K562 (cell line): Measurements from ENCODE around the gene UQCR11. TPM values are rescaled to one million over a fixed set of nuclear protein-coding genes. Genes with fewer than 3 reads are reported as not detected.

Experiments
- CC2D1A ChIP-seq: fragments of 450-650 bp; IDR thresholded peaks from 2 replicates; pipeline ENCODE4 v1.6.1; 2017; ENCODE audit warnings: mild to moderate bottlenecking
- CHD7 ChIP-seq: fragments of 200-600 bp; sonication (generic); IDR thresholded peaks from one replicate; pipeline ENCODE4 v1.6.1; 2012; ENCODE audit warnings: mild to moderate bottlenecking, low read depth, low read length, inconsistent platforms
- COPS2 ChIP-seq: fragments of 450-650 bp; conservative IDR thresholded peaks from 2 replicates; pipeline ENCODE4 v1.6.1; 2016; ENCODE audit warnings: mild to moderate bottlenecking, moderate library complexity
- EGR1 ChIP-seq: fragments of 450-650 bp; conservative IDR thresholded peaks from 2 replicates; pipeline ENCODE4 v1.6.1; 2017; ENCODE audit warnings: mild to moderate bottlenecking
- HLTF ChIP-seq: fragments of 450-650 bp; IDR thresholded peaks from 2 replicates; pipeline ENCODE4 v1.6.1; 2016
- HMGN3 ChIP-seq: IDR thresholded peaks from 2 replicates; pipeline ENCODE4 v1.6.1; 2011; ENCODE audit warnings: borderline replicate concordance, low read depth, mild to moderate bottlenecking, mixed read lengths, low read length; ENCODE audit not compliant: insufficient read length; ENCODE audit errors: extremely low read depth
- HNRNPH1 ChIP-seq: fragments of 200-400 bp; formaldehyde crosslinking; optimal IDR thresholded peaks from 2 replicates; pipeline ENCODE3; 2017; ENCODE audit warnings: low read depth, mild to moderate bottlenecking, low read length, moderate library complexity
- MYC ChIP-seq, 2 experiments: fragments of 250-450 bp in 1 of 2; sonication (Bioruptor Pico) in 1 of 2; IDR thresholded peaks; 2 replicates each; pipeline versions ENCODE4 v1.5.1 to v1.6.1; 2012 to 2021; ENCODE audit warnings: low read depth in 2 of 2, borderline replicate concordance in 1 of 2, improper control_type of control experiment in 1 of 2, low read length in 1 of 2, mild to moderate bottlenecking in 1 of 2, moderate library complexity in 1 of 2
- MYNN ChIP-seq, 2 experiments: sonication (generic); formaldehyde crosslinking in 1 of 2; IDR thresholded peaks; 2 replicates each; pipeline versions ENCODE4 v1.5.0 to v1.6.1; 2016 to 2020; ENCODE audit warnings: antibody characterized with exemption in 1 of 2, missing genetic modification reagents in 1 of 2
- NR2C1 ChIP-seq, 2 experiments: fragments of 450-650 bp; IDR thresholded peaks; 2 replicates each; pipeline ENCODE4 v1.6.1; 2017; ENCODE audit warnings: mild to moderate bottlenecking in 2 of 2, antibody characterized with exemption in 1 of 2, inconsistent platforms in 1 of 2, missing compliant biosample characterization in 1 of 2, missing genetic modification characterization in 1 of 2
- POLR2AphosphoS5 ChIP-seq: IDR thresholded peaks from 2 replicates; pipeline ENCODE4 v1.6.1; 2011; ENCODE audit warnings: mild to moderate bottlenecking, low read depth, low read length, moderate library complexity; ENCODE audit not compliant: control insufficient read depth, insufficient read depth
- PPARD ChIP-seq: fragments of 250-450 bp; sonication (Bioruptor Pico); IDR thresholded peaks from 2 replicates; pipeline ENCODE4 v1.8.0; 2022; ENCODE audit warnings: inconsistent platforms, mild to moderate bottlenecking, moderate library complexity
- RBBP5 ChIP-seq: fragments of 200-600 bp; sonication (generic); IDR thresholded peaks from 2 replicates; pipeline ENCODE4 v1.6.1; 2012; ENCODE audit warnings: borderline replicate concordance, mild to moderate bottlenecking, low read length, control low read depth, inconsistent platforms; ENCODE audit not compliant: insufficient read depth, poor library complexity, severe bottlenecking
- SMAD1 ChIP-seq: fragments of 150-350 bp; IDR thresholded peaks from 2 replicates; pipeline ENCODE4 v1.6.1; 2014; ENCODE audit warnings: low read length, low read depth; ENCODE audit not compliant: partially characterized antibody
- TCF7L2 ChIP-seq: fragments of 150-350 bp; IDR thresholded peaks from 2 replicates; pipeline ENCODE4 v1.6.1; 2016; ENCODE audit warnings: low read depth, mild to moderate bottlenecking, low read length, moderate library complexity
- ZNF780A ChIP-seq: fragments of 250-450 bp; sonication (Bioruptor Pico); IDR thresholded peaks from 2 replicates; pipeline ENCODE4 v1.5.0; 2021; ENCODE audit warnings: mild to moderate bottlenecking
- polyA plus RNA-seq, 8 experiments: library from polyadenylated mRNA; depleted of rRNA in 4 of 8; stranded (reverse) in 5 of 8; unstranded in 3 of 8; fragments of >200 nt; fragmentation: Nextera tagmentation in 2 of 8; fragmentation: Illumina TruSeq in 1 of 8; extraction: Ambion mirVana in 2 of 8; extraction: Trizol in 1 of 8; gene quantifications; 2 replicates each; pipeline versions ENCODE4 v1.2.1 to v1.2.3, GENCODE V29; 2011 to 2014; ENCODE audit warnings: inconsistent platforms in 1 of 8, missing spikeins in 1 of 8
- total RNA-seq, 7 experiments: library from RNA; depleted of rRNA in 6 of 7; stranded (reverse); fragments of >200 nt in 6 of 7; fragmentation: Illumina TruSeq in 2 of 7; extraction: Trizol in 2 of 7; gene quantifications; 2 replicates each; pipeline versions ENCODE4 v1.2.1 to v1.2.3, GENCODE V29; 2011 to 2021; ENCODE audit warnings: low replicate concordance in 1 of 7

The UQCR11 gene
- total and polyA plus RNA-seq, 9 of the 15 experiments (the other 6 are each of a cell fraction or from before 2014, with no cell fraction given): 57.6 to 394 (median 259) TPM

DNA sequence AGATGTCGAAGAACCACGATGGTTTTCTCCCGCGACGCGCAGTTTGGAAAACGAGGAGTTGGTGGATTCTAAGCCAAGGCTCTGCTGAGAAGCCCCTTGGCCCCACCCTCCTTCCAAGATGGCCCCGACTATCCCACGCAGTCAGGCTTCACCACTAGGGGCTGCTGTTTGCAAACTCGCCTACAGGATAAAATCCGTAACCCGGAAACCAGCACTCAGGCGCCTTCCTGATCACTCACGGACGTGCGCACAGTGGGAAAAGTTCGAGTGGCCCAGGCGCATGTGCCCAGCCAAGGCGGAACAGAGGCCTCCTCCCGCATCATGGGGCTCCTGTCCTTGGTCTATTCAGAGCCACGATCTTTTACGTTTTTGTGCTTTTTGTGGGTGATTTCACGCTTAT lies 19.2 kb upstream of the UQCR11 start (continued):
- TF ChIP-seq MYC (IDR thresholded peaks at IDR 0.05; ENCODE audit: low read depth, low read length): peak; percentile 67
- TF ChIP-seq MYC (CRISPR knock-in tag; IDR thresholded peaks at IDR 0.05; ENCODE audit: borderline replicate concordance, low read depth): no peak
- TF ChIP-seq MYNN (IDR thresholded peaks at IDR 0.05): 0 out of 2 replicates have a peak, but pooled peaks have one; percentile 17
- TF ChIP-seq MYNN (CRISPR knock-in tag; IDR thresholded peaks at IDR 0.05): no peak
- no peak for TF ChIP-seq HLTF
- peak; percentile 47; the same call in 1 of the 2 replicates for TF ChIP-seq CC2D1A
- TF ChIP-seq EGR1: peak; percentile 45; the same call in 1 of the 2 replicates
- no peak for TF ChIP-seq RBBP5
- TF ChIP-seq COPS2: no peak
- no peak for TF ChIP-seq HMGN3
- peak; percentile 43; the same call in 1 of the 2 replicates for TF ChIP-seq POLR2AphosphoS5
- no peak for TF ChIP-seq CHD7
- no peak for TF ChIP-seq NR2C1 (IDR thresholded peaks at IDR 0.05)
- no peak for TF ChIP-seq NR2C1 (tag; IDR thresholded peaks at IDR 0.05)
- no peak for TF ChIP-seq PPARD
- no peak for TF ChIP-seq TCF7L2
- TF ChIP-seq ZNF780A: no peak
- no peak for TF ChIP-seq HNRNPH1
- TF ChIP-seq SMAD1: no peak
